GM04503 (cell line): ENCODE results near the gene EPSTI1.

Source experiments
- DNase-seq: peaks from one replicate; pipeline ENCODE4 v3.0.0-alpha.2; 2012; ENCODE audit warnings: low read depth

The EPSTI1 gene

GRCh38 chr13:42971691-42972347 is 20.2 kb downstream of the EPSTI1 start:
- DNase-seq: no peak

GRCh38 chr13:42970824-42971690 is 21.0 kb downstream of the EPSTI1 start:
- no peak for DNase-seq

- DNase-seq: no peak
Observed at GRCh38 chr13:42969565-42970172, 22.4 kb downstream of the EPSTI1 start.

- DNase-seq: no peak
Observed at GRCh38 chr13:42968906-42969305, 23.1 kb downstream of the EPSTI1 start.

GRCh38 chr13:42967660-42968059 is 24.4 kb downstream of the EPSTI1 start:
- no peak for DNase-seq

GRCh38 chr13:42965281-42965680 is 26.8 kb downstream of the EPSTI1 start:
- DNase-seq: no peak

GRCh38 chr13:42964761-42965161 is 27.3 kb downstream of the EPSTI1 start:
- DNase-seq: no peak

GRCh38 chr13:42959615-42960014 is 32.4 kb downstream of the EPSTI1 start:
- no peak for DNase-seq

GRCh38 chr13:42957881-42958280 is 34.2 kb downstream of the EPSTI1 start:
- no peak for DNase-seq

GRCh38 chr13:42950181-42950580 is 41.9 kb downstream of the EPSTI1 start:
- DNase-seq: no peak

GRCh38 chr13:42947925-42948324 is 44.1 kb downstream of the EPSTI1 start:
- no peak for DNase-seq

GRCh38 chr13:42946927-42947326 is 45.1 kb downstream of the EPSTI1 start:
- DNase-seq: no peak

- DNase-seq: no peak
Observed at GRCh38 chr13:42929886-42930535, 62.0 kb downstream of the EPSTI1 start.

- DNase-seq: no peak
Observed at GRCh38 chr13:42926555-42926954, 65.5 kb downstream of the EPSTI1 start.

GRCh38 chr13:42926043-42926442 is 66.0 kb downstream of the EPSTI1 start:
- no peak for DNase-seq

- no peak for DNase-seq
Observed at GRCh38 chr13:42925626-42926025, 66.4 kb downstream of the EPSTI1 start.

GRCh38 chr13:42924344-42924743 is 67.7 kb downstream of the EPSTI1 start:
- DNase-seq: no peak

GRCh38 chr13:42907745-42908144 is 84.3 kb downstream of the EPSTI1 start:
- DNase-seq: no peak

- DNase-seq: no peak
Observed at GRCh38 chr13:42906257-42906656, 85.8 kb downstream of the EPSTI1 start.

- DNase-seq: no peak
Observed at GRCh38 chr13:42905579-42905978, 86.5 kb downstream of the EPSTI1 start.

GRCh38 chr13:42899266-42899665 is 92.8 kb downstream of the EPSTI1 start:
- no peak for DNase-seq

GRCh38 chr13:42895776-42896175 is 96.3 kb downstream of the EPSTI1 start:
- DNase-seq: no peak
